Measurements from ENCODE around the gene PRSS2.

PRSS2 gene

DNA sequence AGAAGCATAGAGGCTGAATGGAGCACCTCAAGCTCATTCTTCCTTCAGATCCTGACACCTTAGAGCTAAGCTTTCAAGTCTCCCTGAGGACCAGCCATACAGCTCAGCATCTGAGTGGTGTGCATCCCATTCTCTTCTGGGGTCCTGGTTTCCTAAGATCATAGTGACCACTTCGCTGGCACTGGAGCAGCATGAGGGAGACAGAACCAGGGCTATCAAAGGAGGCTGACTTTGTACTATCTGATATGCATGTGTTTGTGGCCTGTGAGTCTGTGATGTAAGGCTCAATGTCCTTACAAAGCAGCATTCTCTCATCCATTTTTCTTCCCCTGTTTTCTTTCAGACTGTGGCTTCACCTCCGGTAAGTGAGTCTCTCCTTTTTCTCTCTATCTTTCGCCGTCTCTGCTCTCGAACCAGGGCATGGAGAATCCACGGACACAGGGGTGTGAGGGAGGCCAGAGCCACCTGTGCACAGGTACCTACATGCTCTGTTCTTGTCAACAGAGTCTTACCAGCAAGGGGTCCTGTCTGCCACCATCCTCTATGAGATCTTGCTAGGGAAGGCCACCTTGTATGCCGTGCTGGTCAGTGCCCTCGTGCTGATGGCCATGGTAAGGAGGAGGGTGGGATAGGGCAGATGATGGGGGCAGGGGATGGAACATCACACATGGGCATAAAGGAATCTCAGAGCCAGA is 31.0 kb downstream of the PRSS2 start:
- DNase-seq (ENCODE audit: low spot score), result no peak

DNA sequence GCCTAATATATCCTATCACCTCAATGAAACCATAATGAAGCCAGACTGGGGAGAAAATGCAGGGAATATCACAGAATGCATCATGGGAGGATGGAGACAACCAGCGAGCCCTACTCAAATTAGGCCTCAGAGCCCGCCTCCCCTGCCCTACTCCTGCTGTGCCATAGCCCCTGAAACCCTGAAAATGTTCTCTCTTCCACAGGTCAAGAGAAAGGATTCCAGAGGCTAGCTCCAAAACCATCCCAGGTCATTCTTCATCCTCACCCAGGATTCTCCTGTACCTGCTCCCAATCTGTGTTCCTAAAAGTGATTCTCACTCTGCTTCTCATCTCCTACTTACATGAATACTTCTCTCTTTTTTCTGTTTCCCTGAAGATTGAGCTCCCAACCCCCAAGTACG is 31.5 kb downstream of the PRSS2 start:
- no peak for DNase-seq (ENCODE audit: low spot score)

DNA sequence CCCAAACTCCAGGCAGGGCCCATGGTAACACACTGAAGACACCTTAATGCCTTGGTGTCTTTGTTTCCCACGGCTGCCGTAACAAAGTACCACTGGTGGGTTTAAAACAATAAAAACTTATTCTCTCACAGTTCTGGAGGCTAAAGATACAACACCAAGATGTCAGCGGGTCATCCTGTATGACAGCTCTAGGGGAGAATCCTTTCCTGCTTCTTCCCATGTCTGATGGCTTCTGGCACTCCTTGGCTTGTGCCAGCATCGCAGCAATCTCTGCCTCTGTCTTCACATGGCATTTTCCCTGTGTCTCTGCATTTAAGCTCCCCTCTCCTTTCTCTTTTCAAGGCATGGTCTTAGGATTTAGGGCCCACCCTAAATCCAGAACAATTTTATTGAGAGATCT is 33.1 kb downstream of the PRSS2 start:
- no peak for DNase-seq (ENCODE audit: low spot score)

DNA sequence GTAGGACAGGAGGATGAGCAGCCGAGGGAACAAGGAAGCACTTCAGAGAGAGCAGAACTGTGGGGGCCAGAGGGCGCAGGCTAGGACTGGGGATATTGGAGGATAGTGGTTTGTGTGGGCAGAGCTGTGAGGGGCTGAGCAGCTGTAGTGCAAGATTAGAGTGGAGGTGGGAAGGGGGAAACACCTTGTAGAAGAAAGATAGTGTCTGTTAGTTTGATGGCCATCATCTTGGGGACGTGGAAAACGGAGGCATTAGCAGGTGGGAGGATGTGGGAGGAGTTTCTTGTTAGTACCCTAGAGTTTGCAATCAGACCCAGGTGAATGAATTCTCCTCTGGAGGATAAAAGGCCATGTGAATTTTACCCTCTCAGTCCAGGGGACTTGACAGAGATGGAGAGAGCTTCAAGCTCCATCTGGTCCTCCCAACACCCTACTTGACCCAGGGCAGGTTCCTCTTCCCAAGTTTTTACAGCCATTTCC is 34.0 kb downstream of the PRSS2 start:
- DNase-seq (ENCODE audit: low spot score), result no peak

DNA sequence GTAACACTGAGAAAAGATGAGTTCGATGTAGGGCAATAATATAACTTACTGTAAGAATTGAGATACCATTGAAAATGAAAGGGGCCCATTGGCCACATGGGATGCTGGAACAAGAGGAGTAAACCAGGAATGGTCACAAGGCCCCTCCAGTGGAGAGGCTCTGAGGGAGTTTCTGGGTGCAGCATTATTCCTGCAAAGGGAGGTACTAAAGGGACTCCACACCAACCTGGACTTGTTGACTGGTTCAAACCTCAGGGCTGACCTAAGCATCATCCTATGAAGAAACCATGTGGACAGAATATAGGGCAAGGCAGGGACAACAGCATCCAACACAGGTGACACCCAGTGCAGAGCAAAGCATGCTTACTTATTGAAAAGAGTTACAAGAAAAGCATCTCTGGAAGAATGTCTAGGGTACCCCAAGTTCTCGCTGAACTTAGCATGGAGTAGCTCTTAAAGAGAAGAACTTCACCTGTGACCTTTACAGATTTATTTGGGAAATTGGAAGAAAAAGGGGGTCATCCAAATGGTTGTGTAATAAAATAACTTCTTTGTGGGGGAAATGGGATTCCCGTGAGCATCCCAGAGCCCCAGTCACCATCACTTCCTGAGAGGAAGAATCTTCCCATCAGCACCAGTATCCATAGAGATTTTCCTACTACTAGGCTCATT is 34.7 kb downstream of the PRSS2 start:
- no peak for DNase-seq (ENCODE audit: low spot score)

DNA sequence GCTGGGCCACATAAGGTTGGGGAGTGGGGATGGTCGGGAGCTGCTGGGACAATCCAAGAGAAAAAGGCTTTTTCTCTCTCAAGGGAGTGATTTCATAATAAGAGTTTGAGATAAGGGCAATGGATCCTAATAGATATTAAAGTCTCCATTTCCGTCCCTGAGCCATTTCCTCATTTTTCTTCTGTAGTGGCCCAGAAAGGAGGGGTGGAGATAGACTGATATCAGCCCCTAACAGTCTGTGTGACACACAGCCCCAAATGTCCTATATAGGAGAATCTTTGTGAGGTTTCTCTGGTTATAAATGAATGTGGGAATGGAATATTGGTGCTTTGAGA is 35.2 kb downstream of the PRSS2 start:
- DNase-seq (ENCODE audit: low spot score), result no peak

DNA sequence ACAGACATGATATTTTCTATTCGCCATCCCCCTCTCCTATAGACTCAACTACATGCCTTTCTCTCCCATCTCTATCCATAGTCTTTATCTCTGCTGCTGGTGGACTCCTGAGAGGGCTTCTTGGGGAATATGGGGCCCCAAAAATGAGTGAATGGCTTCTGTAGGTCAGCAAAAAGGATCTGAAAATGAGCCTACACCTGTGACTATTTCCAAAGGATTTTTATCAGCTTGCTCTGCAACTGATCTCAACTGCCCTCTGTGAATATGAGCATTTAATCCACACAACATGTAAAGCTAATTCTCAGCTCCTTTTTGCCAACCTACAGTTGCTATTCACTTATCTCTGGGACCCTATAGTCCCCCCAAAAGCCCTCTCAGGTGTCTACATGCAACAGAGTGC is 36.2 kb downstream of the PRSS2 start:
- no peak for DNase-seq (ENCODE audit: low spot score)

DNA sequence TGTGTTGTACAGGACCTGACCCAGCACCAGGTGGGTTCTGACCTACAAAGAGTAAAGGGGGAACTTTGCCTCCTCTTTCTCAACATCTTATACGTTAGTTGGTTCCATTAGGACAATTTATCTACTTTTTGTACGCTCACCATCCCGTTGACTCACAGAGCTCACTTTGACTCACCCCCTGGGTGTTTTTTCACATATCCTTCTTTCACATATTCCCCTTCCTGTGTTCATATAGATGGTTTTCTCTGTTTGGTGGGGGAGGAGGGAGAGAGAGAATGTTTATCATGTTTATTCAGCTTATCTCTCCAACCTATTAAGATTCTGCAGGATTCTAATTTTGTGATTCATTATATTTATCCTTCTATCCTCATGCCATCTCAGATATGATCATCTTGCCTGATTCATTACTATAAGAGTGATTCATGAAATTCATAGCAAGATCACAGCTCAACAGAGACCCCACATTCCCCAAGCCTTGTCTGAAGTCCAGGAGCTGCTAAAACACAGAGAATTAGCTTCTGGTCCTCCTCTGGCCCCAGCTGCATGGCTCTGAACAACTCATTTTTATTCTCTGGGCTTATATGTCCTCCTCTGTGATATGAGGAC is 37.2 kb downstream of the PRSS2 start:
- no peak for DNase-seq (ENCODE audit: low spot score)

DNA sequence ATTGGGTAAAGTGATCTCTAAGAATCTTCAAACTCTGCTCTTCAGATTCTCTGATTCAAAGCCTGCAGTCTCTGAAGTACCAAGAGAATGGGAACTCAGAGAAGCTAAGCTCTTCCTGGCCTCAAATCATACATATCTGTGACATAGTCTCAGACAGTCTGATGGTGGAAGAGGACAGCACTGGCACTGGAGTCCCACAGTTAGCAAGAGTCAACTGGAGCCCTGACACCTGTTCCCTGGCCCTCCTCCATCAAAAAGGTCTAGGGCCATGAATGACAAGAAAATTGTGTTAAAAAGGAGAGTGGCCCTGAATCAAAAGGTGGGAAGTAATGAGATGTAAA is 37.7 kb downstream of the PRSS2 start:
- DNase-seq (ENCODE audit: low spot score), result no peak

DNA sequence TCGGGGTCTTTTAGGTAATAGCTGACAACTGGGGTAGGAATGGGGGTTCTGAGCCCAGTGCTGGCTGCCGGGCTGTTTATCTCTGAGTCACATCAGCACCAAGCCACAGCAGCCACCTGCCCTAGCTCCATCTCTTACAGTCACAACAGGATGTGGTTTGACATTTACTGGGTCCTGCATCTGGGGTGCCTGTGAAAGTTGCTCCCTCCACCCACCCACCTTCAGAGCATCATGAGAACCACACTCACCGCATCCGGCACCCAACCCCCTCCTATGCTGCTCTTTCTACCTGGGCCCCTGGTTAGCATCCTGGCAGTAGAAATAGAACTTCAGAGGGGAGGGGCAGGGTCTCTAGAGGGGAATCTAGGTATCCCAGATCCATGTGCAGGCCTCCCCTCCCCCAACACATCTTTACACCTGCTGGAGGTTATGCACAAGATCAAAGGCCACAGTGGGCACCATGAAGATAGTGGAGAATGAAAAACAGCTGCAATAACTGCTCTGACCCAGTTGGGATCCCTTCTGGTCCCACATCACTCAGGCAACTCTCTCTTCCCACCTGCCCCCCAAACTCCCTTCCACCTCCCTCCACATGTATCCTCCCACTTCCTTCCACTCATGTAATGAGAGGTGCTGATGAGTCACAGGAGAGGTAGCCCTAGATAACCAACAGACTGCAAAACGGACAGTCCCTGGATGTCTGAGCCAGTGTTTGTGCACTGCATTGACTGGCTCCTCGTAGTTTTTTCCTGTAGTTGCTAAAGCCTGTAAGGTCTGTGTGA is 38.2 kb downstream of the PRSS2 start:
- DNase-seq (ENCODE audit: low spot score), result no peak

DNA sequence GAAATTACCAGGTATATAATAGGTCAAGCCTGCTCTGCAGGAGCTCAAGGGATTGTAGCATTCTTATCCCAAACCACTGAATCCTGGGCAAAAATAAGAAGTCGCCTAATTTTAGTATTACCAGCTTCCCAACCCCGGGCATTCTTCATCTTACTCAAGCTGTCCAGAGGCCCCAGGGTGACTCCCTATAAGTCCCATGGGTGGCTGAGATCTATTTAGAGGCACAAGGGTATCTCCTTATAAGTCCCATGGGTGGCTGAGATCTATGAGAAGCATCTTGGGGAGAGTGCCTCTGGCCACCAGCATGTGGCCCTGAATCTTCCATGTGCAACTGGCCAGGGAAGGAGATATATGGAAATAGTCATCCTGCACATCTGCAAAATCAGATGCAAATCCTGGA is 38.9 kb downstream of the PRSS2 start:
- no peak for DNase-seq (ENCODE audit: low spot score)

DNA sequence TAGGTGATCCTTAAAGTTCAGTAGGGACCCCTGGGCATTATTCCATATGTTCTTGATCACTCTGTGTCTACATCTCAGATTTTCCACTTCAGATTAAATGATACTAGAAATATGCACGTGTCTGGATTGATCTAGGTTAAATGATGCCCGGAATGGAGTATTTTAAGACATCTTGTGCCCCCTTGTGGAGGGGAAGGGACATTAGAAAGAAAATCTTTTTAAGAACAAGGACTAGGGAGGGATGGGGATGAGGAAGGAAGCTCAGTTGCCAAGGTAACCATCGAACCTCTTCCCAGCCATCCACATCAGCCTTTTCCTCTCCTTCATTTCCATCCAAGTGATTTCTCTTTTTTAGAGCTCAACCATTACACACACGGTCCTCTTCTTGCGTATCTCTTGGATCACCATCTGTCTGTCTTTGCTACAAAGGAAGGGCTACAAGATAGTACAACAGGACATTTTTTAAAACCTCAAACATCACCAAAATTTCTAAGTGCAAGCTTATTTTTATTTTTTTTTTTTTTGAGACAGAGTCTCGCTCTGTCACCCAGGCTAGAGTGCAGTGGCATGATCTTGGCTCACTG is 40.5 kb downstream of the PRSS2 start:
- no peak for DNase-seq (ENCODE audit: low spot score)

DNA sequence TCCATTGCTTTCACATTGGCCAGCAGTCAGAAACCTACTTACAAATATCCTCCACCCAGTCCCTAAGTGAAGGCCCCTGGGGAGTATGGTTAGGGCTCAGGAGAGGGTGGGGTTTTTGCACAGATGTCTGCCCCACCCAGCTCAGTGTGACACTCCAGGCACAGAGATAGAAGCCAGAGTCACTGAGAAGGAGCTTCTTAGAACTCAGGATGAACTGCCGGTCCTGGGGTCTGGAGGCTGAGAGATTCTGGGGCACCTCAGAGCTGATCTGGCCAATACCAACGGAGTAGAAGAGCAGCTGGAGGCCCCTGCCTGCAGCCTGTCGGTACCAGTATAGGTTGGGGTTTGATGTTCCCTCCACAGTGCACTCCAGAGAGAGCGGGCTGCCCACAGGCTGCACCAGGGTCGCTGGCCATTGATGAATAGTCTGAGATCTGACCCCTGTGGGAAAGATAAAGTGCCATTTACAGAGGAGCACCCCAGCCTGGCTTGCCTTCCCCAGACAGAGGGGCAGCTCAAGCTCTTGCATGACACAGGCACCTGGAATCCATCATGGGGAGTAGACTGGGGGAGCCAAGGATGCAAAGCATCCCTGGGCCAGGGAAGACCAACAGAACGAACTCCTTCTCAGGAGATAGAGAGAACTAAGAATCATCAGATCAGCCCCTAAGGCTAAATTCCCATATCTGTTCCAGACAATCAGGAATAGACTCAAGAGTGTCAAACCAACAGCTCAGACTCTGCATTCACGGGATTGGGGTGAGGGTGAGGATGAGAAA is 41.9 kb downstream of the PRSS2 start:
- DNase-seq (ENCODE audit: low spot score), result no peak

DNA sequence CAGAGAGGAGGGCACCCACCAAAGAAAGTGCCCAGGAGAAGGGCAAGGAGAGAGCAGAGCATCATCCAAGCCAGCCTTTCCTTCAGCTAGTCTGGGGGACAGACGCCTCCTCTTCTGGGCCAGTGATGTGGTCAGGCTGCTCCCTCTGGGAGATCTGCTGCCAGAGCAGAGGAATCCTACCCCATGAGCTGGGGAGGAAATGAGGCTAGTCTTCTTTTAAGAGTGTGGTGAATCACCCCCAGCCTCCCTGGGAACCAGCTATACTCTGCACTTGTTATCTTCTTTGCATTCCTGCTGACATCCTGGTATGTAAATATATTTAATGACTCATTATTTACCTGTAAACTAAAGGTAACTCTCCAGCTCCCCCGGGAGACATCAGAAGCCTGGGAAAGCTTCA is 42.5 kb downstream of the PRSS2 start:
- DNase-seq (ENCODE audit: low spot score), result peak; percentile 67

DNA sequence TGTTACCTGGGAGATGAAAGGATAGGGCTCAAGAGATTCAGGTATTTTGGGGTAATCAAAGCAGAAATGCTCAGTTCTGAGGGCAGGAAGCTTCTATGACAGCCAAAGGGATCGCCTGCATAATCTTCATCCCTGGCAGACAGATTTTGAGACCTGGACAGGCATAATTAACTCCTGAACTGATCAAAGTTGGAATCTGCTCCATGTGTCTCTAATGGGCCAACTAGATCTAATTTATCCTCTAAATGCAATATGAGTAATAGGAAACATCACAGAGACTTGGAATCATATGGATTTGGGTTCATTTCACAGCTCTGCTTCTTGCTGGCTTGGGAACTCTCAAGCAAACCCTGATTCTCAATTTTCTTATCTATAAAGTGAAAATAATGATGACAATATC is 42.9 kb downstream of the PRSS2 start:
- no peak for DNase-seq (ENCODE audit: low spot score)

DNA sequence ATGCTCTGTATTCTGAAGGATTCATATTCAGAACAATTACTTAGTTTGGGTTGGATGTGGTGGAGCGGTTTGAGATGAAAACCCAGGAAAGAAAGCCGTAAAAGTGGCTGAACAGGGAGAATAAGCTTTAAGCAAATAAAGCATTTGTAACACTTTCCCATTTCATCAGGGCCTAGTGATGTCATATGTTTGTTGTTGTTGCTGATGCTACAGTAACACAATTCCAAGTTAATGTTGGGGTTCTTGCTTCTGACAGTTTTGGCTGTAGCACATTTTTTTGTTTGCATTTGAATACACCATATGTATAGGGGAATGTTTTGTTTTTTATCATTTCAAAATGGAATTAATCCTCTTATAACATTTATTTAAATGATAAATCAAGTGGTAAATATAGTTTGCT is 43.7 kb downstream of the PRSS2 start:
- DNase-seq (ENCODE audit: low spot score), result no peak

DNA sequence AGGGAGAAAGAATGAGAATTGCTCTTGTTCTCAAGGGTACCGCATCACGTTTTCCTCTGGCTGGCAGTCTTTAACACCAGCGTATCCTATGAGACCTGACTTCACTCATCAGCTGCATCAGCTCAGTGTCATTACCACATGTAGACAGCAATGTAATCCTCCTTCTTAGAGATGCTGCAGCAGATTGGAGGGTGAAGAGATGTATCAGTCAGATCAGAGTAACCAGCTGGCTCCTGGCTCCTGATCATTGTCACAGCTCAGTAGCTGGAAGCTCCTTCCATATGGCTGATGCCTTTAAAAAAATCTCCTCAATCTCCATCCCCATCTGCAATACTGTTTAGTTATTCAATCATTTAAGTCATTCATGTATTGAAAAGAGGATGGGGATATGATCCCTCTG is 44.4 kb downstream of the PRSS2 start:
- no peak for DNase-seq (ENCODE audit: low spot score)

DNA sequence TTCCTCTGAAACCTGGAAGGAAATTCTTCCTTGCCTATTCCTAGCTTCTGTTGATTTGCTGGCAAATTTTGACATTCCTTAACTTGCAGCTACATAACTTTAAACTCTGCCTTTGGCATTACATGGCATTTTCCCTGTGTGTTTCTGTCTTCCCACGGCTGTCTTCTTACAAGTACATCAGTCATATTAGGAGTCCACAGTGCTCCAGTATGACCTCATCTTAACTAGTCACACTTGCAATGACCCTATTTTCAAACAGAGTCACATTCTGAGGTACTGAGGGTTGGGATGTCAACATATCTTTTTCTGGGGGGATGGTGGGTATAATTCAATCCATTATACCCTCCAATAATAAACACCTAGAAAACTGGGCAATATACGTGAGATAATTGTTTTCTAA is 46.7 kb downstream of the PRSS2 start:
- no peak for DNase-seq (ENCODE audit: low spot score)

DNA sequence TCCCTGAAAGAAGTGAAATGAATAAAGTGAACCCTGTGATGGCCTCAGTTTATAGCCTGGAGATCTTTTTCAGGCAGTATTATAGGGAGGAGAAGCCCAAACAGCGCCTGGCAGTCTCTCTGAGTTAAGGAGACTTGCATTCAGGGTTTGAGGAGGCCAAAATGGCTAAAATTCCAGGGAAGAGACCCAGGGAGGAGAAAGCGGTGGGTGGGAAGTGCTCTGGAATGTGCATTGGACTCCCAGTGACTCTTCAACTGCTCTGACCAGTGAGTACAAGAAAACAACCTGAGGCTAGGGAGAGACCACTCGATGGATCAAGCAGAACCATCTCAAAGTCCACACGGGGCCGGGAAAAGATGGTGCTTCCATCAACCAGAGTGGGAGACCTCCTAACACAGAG is 48.8 kb downstream of the PRSS2 start:
- DNase-seq (ENCODE audit: low spot score), result no peak

DNA sequence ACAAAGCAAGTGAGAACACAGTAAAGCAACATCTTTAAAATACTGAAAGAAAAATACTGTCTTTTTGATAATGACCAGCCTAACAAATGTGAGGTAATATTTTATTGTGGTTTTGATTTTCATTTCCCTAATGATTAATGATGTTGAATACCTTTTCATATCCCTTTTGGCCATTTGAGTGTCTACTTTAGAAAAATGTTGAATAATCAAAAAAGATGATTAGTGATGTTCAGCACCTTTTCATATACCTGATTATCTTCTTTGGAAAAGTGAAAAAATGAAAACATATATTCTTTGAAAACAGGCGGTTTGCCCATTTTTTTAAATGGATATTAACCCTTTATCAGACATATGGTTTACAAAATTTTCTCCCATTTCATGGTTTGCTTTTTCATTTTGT is 51.9 kb downstream of the PRSS2 start:
- DNase-seq (ENCODE audit: low spot score), result no peak

Data from hepatic stellate cell (primary cell).